GM18520 (cell line): Measurements from ENCODE around the gene OTOS.

Experiments used
- ATAC-seq: cut with Tn5 transposase; IDR thresholded peaks from one replicate; pipeline ENCODE4 v1.9.1; 2021; ENCODE audit not compliant: unreplicated experiment

Gene OTOS

DNA sequence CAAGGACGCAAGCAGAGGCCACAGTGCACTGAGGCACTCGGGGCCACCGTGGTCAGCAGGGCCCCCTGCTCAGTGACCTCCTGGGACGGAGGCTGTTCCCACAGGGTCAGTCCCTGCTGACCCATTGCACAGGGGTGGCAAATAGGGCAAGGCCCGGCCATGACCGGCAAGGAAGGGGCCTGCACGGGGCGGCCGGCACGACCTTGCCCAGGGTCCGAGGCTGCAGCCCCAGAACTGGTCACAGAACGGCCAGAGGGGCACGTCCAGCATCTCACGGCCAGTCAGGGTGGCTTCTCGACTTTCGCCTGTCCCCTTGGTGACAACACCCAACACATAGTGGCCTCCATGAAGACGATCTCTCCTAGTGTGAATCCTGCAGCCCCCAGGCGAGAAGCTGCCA, 27.6 kb upstream of the OTOS start:
- no peak for ATAC-seq

DNA sequence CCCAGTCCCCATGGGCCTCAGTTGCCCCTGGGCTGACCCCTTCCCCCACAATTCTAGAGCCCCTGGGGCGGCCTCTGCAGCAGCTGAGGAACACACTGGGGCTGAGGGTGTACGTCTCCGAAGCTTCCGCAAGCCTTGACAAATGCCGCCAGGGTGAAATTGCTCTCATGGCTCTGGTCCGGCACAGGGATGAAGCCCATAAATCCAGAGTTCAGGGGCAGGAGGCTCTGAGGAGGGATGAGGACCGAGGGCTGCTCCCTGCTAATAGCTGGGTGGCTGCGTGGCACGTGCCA, 27.1 kb upstream of the OTOS start:
- ATAC-seq = no peak

DNA sequence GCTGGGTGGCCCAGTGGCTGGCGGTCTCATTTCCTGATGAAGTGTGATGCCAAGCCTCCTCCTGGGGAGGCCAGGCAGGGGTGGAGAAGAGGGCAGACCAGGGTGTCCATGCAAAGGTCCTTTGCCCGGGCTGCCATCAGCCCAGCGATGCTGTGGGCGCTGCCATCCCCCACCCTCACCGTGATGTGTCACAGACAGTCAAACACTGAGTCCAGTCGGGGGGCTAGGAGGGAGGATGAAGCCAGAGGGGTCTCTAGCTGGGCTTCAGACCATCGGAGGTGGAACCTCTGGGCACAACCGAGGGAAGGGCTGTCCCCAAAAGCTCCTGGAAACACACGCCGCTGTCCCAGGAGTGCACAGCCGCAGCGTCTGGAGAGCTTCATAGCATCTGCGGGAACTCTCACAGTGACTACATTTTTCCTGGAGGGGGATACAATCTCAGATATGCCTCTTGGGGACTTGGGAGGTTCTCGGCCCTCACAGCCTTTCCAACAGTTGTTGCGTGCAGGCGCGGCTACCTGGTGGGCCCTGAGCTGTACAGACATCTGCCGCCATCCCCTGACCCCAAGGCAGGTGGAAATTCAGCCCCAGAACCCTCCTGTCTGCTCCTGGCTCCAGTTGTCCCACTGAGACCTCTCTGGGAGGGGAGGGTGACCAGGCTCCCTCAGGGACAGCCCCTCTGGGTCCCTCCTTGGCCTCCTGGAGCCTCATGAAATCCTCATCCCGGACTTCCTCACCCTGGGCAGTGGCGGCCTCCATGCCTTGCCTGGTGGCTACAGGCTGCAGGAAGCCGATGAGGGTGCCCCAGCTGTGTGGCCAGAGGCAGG, 26.5 kb upstream of the OTOS start:
- ATAC-seq = no peak

DNA sequence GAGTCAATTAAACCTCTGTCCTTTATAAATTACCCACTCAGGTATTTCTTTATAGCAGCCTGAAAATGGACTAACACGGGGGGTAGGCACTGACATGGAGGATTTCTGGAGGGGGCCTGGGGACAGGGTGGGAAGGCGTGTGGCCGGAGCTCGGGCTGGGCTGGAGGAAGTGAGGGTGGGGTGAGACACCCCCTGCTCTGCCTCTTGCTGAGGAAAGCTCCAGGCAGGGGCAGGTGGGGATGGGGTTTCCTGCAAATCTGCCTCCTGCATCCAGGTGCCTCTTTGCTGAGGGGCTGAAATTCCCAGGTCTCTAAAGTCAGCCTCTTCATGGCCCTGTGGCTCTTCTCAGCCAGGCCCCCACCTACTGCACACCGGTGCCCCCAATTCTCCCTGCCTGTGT, 25.7 kb upstream of the OTOS start:
- no peak for ATAC-seq

DNA sequence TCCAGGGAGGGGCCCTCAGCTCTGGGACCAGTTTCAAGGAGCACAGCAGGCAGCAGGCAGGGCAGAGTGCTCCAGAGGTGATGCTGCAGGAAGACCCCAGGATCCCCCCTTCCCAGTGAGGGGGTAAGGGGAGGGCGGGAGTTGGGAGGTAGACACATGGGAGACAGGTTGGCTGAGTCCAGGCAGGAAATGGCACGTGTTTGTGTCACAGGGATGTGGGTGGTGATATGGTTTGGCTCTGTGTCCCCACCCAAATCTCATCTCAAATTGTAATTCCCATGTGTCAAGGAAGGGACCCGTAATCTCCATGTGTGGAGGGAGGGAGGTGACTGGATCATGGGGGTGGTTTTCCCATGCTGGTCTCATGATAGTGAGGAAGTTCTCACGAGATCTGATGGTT, 25.2 kb upstream of the OTOS start:
- no peak for ATAC-seq

DNA sequence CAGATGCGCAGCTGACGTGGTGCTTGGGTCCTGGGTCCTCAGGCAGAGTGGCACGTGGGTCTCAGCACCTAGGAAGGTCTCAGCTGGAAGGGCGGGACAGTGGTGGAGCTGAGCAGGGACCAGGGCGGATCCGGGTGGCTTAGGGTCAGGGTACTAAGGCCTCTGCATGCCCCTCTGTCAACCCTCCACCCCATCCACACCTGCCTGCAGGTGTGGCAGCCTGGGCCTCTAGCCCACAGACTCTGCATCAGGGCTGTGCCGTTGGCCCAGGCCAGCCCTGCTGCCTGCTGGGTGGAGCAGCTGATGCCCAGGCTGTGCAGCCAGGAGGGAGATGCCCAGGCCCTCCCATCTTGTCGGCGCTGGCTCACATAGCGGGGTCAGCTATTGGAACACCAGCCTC, 24.6 kb upstream of the OTOS start:
- ATAC-seq = no peak

DNA sequence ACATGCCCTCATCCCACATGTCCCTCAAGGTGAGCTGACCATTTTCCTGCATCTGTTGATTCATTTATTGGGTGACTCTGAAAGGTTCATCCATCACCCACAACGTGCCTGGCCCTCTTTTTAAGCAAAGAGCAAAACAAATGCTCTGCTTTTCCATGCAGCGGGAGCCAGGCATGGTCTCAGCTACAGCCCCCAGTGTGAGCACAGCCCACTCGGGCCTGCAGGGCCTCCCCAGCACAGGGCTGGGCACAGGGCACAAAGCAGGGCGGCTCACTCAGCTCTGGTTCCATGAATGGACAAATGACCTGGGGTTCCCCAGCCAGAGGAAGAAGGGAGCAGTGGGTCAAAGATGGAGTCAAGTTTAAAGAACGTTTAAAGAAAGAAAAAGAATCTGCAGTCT, 24.1 kb upstream of the OTOS start:
- no peak for ATAC-seq

DNA sequence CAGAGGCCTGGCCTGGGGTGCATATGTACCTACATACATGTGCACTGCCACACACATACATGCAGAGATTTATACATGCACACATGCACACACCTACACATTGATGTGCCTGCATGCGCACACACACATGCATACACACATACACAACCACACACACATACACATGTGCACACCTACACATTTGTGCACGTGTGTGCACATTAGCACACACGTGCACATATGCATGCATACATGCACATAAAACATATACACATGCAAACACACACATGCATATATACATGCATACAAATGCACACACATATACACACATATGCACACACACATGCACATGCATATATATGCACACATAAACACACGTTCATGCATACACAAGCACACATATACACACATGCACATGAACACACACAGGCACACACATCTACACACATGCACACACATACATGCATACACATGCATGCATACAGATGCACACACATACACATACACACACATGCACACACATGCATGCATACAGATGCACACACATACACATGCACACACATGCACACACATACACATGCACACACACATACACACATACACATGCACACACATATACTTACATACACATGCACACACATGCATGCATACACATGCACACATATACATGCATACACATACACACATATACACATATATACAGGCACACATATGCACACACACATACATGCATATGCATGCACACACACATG, 23.6 kb upstream of the OTOS start:
- ATAC-seq = no peak

DNA sequence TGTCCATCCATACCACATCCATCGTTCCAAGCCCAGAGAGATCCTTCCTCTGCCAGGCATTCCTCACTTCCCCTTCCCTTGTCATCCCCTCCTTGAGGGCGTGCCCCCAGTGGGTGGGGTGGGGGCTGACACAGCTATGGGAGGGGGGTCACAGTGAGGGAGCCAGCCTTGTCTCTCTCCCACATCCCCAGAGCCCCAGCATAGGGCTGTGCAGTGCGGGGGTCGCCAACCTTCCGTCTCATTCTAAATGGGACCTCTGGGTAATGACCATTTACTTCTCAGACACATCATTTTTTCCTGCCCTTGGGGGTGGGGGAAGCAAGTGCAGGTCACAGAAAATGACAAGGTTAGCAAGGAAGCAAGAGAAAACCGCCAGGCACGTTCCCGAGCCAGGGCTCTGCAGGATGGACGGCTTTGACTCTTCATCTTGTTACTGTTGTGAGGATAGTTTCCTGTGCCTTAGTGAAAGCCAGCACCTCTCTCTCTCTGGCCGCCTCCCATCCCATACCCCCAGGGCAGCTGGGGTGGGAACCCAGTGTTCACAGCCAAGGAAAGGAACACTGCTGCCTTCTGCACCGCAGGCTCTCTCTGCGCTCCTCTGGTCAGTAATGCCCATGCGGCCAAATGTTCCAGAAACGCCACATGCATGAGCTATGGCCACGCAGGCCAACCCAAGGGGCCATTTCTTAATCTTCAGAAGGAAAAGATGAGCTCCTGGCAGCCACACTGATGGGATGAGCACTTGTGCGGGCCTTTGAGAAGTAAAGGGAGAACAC, 22.7 kb upstream of the OTOS start:
- no peak for ATAC-seq

DNA sequence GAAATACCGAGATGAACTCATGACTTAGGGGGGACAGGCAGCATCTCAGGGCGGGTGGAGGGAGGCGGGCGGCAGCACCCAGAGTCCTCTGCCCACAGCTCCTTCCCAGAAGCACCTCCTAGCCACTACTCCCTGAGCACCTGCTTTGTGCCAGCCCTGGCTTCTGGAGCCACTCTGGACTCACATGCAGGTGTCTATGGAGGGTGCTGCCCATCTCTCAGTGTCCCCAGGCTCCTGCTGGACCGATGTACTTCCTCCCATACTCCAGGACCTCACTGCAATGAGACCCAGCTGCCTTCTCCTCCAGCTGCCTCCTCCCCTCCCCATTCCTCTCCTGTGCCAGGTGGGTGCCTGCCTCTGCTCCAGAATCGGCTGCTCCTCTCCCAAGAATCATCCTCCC, 22.1 kb upstream of the OTOS start:
- ATAC-seq = no peak

DNA sequence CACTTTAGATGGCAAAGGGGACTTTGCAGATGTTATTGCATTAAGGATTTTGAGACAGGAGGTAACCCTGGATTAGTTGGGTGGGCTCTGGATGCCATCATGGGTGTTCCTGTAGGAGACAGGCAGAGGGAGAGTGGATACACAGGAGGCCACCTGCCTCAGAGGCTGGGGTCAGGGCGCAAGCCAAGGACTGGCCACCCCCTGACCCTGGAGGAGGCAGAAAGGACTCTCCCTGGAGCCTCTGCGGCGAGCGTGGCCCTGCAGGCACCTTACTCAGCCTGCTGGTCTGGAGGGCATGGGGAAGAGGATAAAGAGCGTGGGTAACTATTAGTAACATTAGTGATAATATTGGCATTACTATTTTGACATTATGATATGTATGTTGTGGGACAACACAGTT, 21.6 kb upstream of the OTOS start:
- no peak for ATAC-seq

DNA sequence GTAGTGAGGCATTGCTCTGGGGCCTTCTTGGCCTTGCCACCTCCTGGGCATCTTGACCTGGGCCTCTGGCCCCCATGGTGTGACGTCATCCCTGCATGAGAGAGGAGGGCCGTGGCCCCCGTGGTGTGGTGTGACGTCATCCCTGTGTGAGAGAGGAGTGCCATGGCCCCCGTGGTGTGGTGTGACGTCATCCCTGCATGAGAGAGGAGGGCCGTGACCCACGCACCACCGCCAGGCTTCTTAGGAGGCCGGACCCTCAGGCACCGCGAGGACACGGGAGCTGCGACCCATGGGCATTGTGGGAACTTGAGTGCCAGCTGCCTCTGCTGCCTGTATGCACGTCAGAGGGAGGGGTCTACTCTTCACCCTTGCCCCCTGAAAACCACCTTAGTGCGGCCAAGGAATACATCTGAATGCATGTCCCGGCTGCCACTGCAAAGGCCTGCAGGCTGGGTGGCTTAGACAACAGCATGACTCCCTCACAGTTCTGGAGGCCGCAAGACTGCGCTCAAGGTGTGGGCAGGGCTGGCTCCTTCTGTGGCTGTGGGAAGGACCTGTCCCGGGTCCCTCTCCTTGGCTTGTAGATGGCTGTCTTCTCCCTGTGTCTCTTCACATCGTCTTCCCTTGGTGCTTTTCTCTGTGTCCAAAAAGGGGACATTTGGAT, 20.8 kb upstream of the OTOS start:
- ATAC-seq = no peak

DNA sequence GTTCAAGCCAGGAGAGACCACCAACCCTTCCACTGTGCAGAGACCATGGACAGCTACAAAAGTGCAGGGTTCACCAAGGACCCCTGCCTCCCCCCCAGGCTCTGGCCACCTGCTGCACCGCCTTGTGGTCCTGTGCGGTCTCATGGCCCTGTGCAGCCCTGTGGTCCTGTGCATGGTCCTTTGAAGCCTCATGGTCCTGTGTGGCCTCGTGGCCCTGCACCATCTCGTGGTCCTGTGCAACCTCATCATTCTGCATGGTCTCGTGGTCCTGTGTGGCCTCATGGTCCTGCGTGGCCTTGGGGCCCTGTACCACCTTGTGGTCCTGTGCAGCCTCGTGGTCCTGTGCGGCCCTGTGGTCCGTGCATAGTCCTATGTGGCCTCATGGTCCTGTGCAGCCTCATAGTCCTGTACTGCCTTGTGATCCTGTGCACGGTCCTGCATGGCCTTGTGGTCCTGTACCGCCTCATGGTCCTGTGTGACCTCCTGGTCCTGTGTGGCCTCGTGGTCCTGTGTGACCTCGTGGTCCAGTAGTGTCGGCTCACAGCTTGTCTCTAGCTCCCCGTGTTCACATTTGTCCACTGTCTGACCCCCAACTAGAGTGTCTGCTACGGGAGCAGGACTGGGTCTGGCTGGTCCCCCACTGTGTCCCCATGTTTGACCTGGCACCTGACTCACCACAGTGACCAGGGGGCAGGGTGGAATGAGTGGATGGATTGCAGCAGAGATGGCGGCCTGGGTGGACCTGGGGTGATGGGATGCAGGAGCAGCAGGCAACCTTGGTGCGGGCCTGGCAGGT, 20.0 kb upstream of the OTOS start:
- ATAC-seq = no peak

DNA sequence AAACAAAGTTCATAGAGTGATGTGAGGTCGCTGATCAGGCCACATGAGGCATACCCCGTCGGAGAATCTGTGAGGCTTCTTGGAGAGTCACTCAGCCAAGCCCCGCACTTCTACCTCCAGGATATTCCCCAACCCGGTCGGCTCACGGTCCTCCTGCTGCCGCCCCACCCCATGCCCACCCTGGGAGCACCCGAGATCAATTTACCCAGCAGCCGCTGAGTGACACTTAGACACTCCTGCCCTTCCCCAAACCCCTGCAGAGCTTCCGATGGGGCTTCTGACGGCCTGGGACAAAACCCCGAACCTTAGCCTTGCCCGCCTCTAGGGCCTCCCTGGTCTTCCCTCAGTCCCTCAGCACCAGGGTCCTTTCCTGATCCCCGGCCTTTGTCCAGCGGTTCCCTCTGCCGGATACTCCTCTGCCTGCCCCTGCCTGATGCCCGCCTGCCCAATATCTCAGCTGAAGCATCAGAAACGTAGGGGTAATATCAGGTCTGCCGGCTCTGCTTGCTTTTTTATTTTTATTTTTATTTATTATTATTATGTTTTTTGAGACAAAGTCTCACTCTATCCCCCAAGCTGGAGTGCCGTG, 18.9 kb upstream of the OTOS start:
- ATAC-seq = no peak

DNA sequence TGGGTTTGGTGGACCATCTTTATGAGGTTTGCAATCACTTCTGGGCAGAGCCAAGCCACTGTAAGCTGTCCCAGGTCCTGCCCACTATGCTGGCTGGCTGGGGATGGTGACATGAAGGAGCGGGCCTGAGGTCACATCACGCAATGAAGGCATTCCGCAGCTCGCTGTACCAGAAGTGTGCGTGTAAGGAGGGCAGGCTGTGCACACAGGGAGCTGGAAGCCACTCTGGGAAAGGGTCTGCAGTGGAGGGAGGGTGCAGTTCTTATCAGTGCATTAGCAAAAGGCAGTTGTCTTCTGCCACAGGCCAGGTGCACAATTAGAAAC, 16.7 kb upstream of the OTOS start:
- ATAC-seq = no peak

DNA sequence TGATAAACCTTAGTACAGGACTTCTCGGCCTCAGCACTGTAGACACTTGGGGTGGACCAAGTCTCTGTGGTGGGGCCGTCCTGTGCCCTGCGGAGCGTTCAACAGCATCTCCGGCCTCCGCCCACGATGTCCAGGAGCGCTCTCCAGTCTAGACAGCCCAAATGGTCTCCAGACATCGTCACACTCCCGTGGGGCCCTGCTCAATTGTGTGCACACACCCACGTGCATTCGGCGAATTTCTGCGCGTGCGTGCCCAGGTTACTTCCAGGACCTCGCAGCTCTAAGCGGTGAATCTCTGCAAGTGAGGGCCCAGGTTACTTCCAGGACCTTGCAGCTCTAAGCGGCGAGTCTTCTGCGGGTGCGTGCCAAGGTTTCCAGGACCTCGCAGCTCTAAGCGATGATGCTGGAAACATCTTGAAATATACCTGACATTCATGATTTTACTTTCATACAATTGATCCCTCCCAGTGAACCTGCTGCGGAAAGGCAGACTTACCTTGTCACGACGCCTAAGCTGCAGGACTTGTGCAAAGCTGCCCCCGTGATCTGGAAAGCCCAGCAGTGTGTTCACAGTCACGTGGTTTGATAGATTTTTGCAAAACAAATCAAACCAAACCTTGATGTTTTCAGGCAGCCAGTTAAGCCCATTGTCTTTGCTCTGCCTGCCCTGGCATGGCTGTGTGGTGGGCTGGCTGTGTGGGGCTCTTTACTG, 16.1 kb upstream of the OTOS start:
- ATAC-seq = no peak

DNA sequence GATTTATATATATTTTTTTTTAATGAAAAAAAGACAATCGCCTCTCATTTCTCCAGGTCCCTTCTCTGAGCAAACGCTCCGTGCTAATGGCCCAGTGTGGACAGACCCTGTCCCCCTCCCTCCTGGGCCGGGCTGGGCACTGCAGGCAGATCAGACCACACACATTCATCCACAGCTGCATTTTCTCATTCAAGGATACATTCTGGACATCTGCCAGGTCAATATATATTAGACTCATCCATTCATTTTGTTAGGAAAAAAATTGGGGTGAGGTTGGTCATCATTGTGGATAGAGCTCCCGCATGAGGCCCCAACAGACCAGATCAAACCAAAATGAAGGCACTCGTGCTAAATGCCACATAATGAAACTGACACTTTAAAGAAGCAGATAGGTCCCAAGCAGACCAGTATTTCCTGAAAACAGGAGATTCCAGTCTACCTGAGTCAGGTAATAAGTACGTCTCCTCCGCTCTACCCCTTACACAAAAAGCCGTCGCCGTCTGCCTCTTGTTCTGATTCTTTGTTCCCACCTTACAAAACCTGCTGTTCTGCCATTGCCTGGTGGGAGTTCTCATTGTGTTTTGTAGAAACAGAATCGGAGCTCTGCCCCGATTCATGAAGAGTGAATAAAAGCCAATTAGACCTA, 15.4 kb upstream of the OTOS start:
- no peak for ATAC-seq

DNA sequence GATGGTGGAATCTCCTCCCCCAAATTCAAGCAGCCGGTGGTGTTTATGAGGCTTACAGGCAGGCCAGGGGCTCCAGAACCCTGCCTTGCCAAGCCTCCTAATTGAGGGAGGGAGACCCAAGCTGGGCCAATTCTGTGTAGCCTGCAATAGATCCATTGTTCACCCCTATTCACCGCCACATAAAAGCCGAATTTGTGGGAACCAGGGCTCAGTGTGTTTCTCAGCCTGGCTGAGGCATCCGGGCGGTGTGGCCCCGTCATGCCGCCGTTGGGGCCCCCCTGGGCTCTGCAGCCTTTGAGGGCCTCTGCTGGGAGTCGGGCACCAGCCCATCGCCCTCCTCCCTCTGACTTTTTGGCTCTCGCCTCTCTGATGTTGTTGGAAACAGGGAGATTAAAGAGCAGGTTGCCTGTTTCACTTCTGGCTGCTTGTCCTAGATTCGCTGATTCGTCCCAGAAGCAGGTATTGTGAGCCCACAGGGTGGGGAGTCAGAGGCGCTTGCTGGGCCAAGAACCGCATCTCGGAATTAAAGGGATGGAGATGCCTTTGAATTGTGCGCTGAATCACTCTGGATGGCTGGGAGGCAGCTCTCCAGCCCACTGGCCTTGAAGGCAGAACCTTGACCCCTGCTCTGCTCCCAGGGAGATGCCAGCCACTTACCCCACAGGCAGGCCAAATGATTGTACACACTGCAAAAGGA, 14.7 kb upstream of the OTOS start:
- ATAC-seq = no peak

DNA sequence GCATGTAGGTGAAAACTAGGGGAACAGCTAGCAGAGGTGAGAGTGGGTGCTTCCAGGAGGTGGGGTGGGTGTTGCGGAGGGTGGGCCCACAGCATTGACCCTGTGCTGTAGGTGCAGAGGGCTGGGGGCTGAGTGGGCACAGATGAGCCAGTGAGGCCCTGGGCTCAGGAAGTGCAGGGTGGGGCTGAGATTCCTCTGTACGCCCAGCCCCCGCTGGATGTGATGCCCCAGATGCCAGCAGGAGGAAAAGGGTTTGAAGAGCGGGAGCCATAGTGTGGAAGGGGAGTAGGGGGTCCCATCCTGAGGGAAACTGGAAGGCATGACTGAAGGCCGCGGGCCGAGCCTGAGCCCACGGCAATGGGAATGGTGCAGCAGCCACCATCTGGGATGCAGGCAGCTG, 14.1 kb upstream of the OTOS start:
- ATAC-seq = no peak
